ENCODE data around the gene MPP7. TPM values are rescaled to one million over a fixed set of nuclear protein-coding genes. Genes with fewer than 3 reads are reported as not detected.

The MPP7 gene
- total and polyA plus RNA-seq, 2 donors (not counting 3 experiments of a cell fraction or from before 2014, with no cell fraction given): 0.17 to 0.73 TPM

GRCh38 chr10:28307267-28307666, 4.4 kb upstream of the MPP7 start:
- no peak overlapping the region for H3K4me2 ChIP-seq (ENCODE audit: insufficient read depth, low read length)

More at GRCh38 chr10:28307267-28307666, 4.4 kb upstream of the MPP7 start:
- Histone ChIP-seq H3K27ac (ENCODE audit: insufficient read depth, low read depth, low read length) (no peak overlapping the region), H3K9ac (replicated peaks; ENCODE audit: extremely low read depth, insufficient read depth, low read length) (no peak overlapping the region), H3K9me3 (replicated peaks; ENCODE audit: control insufficient read depth, insufficient read depth, low read length) (no peaks in the 10 kb centered on the region), H3K4me3 (replicated peaks in 1 of 3; ENCODE audit: insufficient read depth in 1 of 3, low read depth in 1 of 3, low read length in 3 of 3) (no peak overlapping the region), H3K9me1 (replicated peaks; ENCODE audit: control insufficient read depth, extremely low read depth, insufficient read depth, low read length) (no peaks in the 10 kb centered on the region), H4K20me1 (replicated peaks; ENCODE audit: control insufficient read depth, extremely low read depth, insufficient read depth, low read length) (no peaks in the 10 kb centered on the region), H3K36me3 (ENCODE audit: control insufficient read depth in 2 of 2, extremely low read depth in 1 of 2, insufficient read depth in 2 of 2, low read length in 2 of 2) (no peaks in the 10 kb centered on the region), H3K4me1 (ENCODE audit: control insufficient read depth, extremely low read depth, insufficient read depth, low read length) (peaks cover 6% of the 10 kb centered on the region), H3K79me2 (ENCODE audit: control insufficient read depth, insufficient read depth, low read length) (no peaks in the 10 kb centered on the region), H2AFZ (ENCODE audit: low read depth, low read length) (no peak overlapping the region), H3K27me3 (ENCODE audit: control insufficient read depth in 2 of 2, insufficient read depth in 2 of 2, low read length in 2 of 2) (peaks cover 17 to 27% of the 10 kb centered on the region in 2 experiments)
- ChIA-PET CTCF (no interaction called here), POLR2A (no interaction called here)
- no TSS peak for BruUV-seq (replicated peaks)
- no peak for FAIRE-seq
- no peak for TF ChIP-seq POLR2A (IDR thresholded peaks at IDR 0.05; ENCODE audit: low read depth, low read length)
- no peak for TF ChIP-seq MYC (IDR thresholded peaks at IDR 0.05; ENCODE audit: low read depth, low read length)
- no peak for TF ChIP-seq FOS (IDR thresholded peaks at IDR 0.05; ENCODE audit: borderline replicate concordance, insufficient read depth, low read length)
- no peak for TF ChIP-seq POLR2AphosphoS5 (IDR thresholded peaks at IDR 0.05; ENCODE audit: insufficient read depth, low read depth, low read length)
- no peak for TF ChIP-seq GATA2 (IDR thresholded peaks at IDR 0.05; ENCODE audit: insufficient read depth, insufficient read length, low read depth, low read length)
- no peak for TF ChIP-seq CTCF (IDR thresholded peaks at IDR 0.05; ENCODE audit: extremely low read depth in 1 of 2, insufficient read depth in 1 of 2, low read depth in 1 of 2, low read length in 2 of 2)
- no peak for TF ChIP-seq EZH2 (IDR thresholded peaks at IDR 0.05; ENCODE audit: borderline replicate concordance, low read depth, low read length, severe bottlenecking)
- no peak for TF ChIP-seq MAX (IDR thresholded peaks at IDR 0.05; ENCODE audit: insufficient read depth, insufficient read length)
- TF ChIP-seq JUN (IDR thresholded peaks at IDR 0.05; ENCODE audit: borderline replicate concordance, insufficient read depth, insufficient read length, low read depth): no peak
- intact Hi-C loops (cut with micrococcal nuclease) (no loop called here), dilution Hi-C loops (cut with MboI; ENCODE audit: extremely low pct_ligation_motif_present, low sequenced_read_pairs) (no loop called here)
- no peak for DNase-seq (ENCODE audit: low read depth, low spot score)

Data from endothelial cell of umbilical vein (primary cell).